ENCODE measurements around the gene MMP17. TPM values are rescaled to one million over a fixed set of nuclear protein-coding genes. Genes with fewer than 3 reads are reported as not detected.
"Not testable (repeated sequence)": the region's sequence is repeated elsewhere in the genome, so short reads cannot be mapped to it uniquely, and the experiment has no call there.

Gene MMP17
- total and polyA plus RNA-seq, 4 donors: 1.0 to 5.4 (median 3.6) TPM

GRCh38 chr12:131885543-131886057 lies 57.4 kb downstream of the MMP17 start:
- no peak for ATAC-seq (ENCODE audit: low FRiP score)
- 90 to 93% methylated on average over 7 of the region's 7 CpGs for WGBS, 2 donors

DNA sequence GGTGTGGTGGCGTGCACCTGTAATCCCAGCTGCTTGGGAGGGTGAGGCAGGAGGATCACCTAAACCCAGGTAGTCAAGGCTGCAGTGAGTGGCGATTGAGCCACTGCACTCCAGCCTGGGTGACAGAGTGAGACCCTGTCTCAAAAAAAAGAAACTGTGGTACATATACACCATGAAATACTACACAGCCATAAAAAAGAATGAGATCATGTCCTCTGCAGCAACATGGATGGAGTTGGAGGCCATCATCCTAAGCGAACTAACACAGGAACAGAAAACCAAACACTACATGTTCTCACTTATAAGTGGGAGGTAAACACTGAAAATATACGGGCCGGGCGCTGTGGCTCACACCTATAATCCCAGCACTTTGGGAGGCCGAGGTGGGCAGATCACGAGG lies 63.5 kb downstream of the MMP17 start:
- H3K4me3 ChIP-seq (ENCODE audit: low read length in 2 of 2); H3K9me3 ChIP-seq (ENCODE audit: control insufficient read depth, low read length); H3K36me3 ChIP-seq (ENCODE audit: control insufficient read depth in 1 of 2, insufficient read depth in 2 of 2, low read length in 1 of 2); H3K27me3 ChIP-seq (ENCODE audit: control insufficient read depth in 1 of 2, insufficient read depth in 2 of 2, low read length in 1 of 2); H3K27ac ChIP-seq (ENCODE audit: low read depth in 1 of 2, low read length in 2 of 2); DNase-seq; ATAC-seq (ENCODE audit: low FRiP score); H3K4me1 ChIP-seq (ENCODE audit: control insufficient read depth in 1 of 2, insufficient read depth in 2 of 2, low read length in 2 of 2): not testable (repeated sequence)
- intact Hi-C loops (cut with DNase I): loop anchor here (5.0 to 10.0 kb wide), 3 partner anchors 36 to 596 kb away; partner anchors contain the start of genes DDX51 (in 1 of the 2), NOC4L (in 1 of the 2) and PUS1 (in 1 of the 2)
- 87% methylated on average over 8 of the region's 8 CpGs for WGBS, 2 donors

More at GRCh38 chr12:131885543-131886057, 57.4 kb downstream of the MMP17 start:
- DNase-seq: no peak
- intact Hi-C loops (cut with DNase I): no loop called here
- Histone ChIP-seq H3K27me3 (ENCODE audit: control insufficient read depth in 1 of 2, insufficient read depth in 2 of 2, low read length in 1 of 2) (no peaks in the 10 kb centered on the region), H3K4me3 (ENCODE audit: low read length in 2 of 2) (no peak overlapping the region), H3K4me1 (ENCODE audit: control insufficient read depth in 1 of 2, insufficient read depth in 2 of 2, low read length in 2 of 2) (no peaks in the 10 kb centered on the region), H3K9me3 (ENCODE audit: control insufficient read depth, low read length) (no peaks in the 10 kb centered on the region), H3K27ac (ENCODE audit: low read depth in 1 of 2, low read length in 2 of 2) (no peak overlapping the region), H3K36me3 (ENCODE audit: control insufficient read depth in 1 of 2, insufficient read depth in 2 of 2, low read length in 1 of 2) (no peaks in the 10 kb centered on the region)

DNA sequence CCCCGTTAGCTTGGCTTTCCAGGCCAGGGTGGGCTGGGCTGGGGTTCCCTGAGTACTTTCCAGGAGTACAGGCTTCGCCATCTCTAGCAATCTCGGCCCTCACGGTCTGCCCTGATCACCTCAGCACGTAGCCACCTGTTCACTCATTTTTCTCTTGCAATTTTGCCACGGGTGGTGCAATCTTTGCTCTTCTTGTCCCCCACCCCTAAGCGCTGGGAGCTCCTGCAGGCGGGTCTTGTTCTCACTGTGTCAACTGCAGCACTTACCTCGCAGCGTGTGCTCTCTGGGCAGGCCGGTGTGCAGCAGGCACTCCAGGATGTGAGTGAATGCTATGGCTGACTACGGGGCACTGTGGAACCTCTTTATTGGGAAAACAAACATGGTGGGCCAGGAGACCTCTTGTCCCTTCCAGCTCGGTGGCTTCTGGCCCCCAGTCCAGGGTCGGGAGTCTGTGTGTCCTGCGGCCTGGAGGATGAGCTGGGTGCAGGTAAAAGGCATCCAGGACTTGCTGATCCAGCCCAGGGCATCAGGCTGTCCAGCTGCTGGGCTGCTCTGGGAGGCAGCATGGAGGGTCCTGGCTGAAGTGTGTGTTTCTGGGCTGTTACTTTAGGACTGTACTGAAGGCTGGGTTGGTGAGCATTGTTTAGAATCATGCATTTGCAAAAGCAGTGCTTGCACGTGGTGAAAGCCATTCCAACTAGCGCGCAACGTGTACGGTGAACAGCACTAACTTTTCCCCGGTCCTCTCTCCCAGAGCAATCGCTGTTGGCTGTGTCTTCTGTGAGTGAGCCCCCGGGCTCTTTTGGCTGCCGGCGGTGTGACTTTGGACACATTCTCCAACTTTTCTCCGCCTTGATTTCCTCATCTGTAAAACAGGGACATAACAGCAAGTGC lies 64.8 kb downstream of the MMP17 start:
- H3K4me1 ChIP-seq (ENCODE audit: control insufficient read depth in 1 of 2, insufficient read depth in 2 of 2, low read length in 2 of 2): no peaks in the 10 kb centered on the region
- H3K27ac ChIP-seq (ENCODE audit: low read depth in 1 of 2, low read length in 2 of 2): peak overlapping the region in 1 of 2 donors; percentile 29
- no peaks in the 10 kb centered on the region for H3K9me3 ChIP-seq (ENCODE audit: control insufficient read depth, low read length)
- intact Hi-C loops (cut with DNase I): loop anchor here (5.0 to 10.0 kb wide), 3 partner anchors 34 to 594 kb away; partner anchors contain the start of genes DDX51 (in 1 of the 2), NOC4L (in 1 of the 2) and PUS1 (in 1 of the 2)
- DNase-seq (peak; percentile 44 to 73), ATAC-seq (ENCODE audit: low FRiP score) (no peak)
- WGBS, 2 donors: 76 to 82% methylated on average over 26 of the region's 26 CpGs
- no peaks in the 10 kb centered on the region for H3K27me3 ChIP-seq (ENCODE audit: control insufficient read depth in 1 of 2, insufficient read depth in 2 of 2, low read length in 1 of 2)
- H3K4me3 ChIP-seq (ENCODE audit: low read length in 2 of 2): no peak overlapping the region
- H3K36me3 ChIP-seq (ENCODE audit: control insufficient read depth in 1 of 2, insufficient read depth in 2 of 2, low read length in 1 of 2): no peaks in the 10 kb centered on the region

DNA sequence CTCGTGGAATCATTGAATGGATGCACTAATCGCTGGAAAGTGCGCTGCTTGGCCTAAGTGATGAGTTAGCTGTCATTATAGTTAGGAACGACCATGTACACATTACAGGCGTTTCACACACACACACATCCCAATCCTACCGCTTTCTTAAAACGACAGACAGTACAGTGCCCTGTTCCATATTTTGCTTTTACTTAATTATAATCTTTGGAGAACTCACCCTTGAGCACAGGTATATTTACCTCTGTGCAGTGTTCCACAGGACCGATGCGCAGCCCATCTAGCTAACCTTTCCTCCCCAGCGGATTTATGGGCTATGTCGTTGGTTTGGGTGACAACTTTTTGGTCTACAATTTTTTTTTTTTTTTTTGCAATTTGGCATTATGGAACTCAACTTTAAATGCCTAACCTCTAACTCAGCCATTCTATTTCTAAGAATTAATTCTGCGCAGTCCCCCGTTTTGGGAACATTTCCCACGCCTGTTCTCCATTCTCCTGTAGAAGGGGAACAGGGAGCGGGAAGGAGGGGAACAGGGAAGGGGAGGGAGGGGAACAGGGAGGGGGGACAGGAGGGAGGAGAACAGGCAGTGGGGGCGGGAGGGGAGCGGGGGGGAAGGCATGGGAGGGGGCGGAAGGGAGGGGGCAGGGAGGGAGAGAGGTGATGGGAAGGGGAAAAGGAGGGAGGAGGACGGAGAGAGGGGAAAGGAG lies 65.6 kb downstream of the MMP17 start:
- Histone ChIP-seq H3K4me1 (ENCODE audit: control insufficient read depth in 1 of 2, insufficient read depth in 2 of 2, low read length in 2 of 2) (no peaks in the 10 kb centered on the region), H3K36me3 (ENCODE audit: control insufficient read depth in 1 of 2, insufficient read depth in 2 of 2, low read length in 1 of 2) (no peaks in the 10 kb centered on the region), H3K9me3 (ENCODE audit: control insufficient read depth, low read length) (no peaks in the 10 kb centered on the region), H3K4me3 (ENCODE audit: low read length in 2 of 2) (no peak overlapping the region), H3K27ac (ENCODE audit: low read depth in 1 of 2, low read length in 2 of 2) (peak overlapping the region in 1 of 2 donors; percentile 29), H3K27me3 (ENCODE audit: control insufficient read depth in 1 of 2, insufficient read depth in 2 of 2, low read length in 1 of 2) (no peaks in the 10 kb centered on the region)
- DNase-seq: peak in 1 of 2 donors; percentile 36
- intact Hi-C loops (cut with DNase I): loop anchor here (5.0 to 10.0 kb wide), 3 partner anchors 34 to 594 kb away; partner anchors contain the start of genes DDX51 (in 1 of the 2), NOC4L (in 1 of the 2) and PUS1 (in 1 of the 2)
- no peak for ATAC-seq (ENCODE audit: low FRiP score)
- WGBS, 2 donors: 36 to 46% methylated on average over 15 to 19 of the region's 19 CpGs

DNA sequence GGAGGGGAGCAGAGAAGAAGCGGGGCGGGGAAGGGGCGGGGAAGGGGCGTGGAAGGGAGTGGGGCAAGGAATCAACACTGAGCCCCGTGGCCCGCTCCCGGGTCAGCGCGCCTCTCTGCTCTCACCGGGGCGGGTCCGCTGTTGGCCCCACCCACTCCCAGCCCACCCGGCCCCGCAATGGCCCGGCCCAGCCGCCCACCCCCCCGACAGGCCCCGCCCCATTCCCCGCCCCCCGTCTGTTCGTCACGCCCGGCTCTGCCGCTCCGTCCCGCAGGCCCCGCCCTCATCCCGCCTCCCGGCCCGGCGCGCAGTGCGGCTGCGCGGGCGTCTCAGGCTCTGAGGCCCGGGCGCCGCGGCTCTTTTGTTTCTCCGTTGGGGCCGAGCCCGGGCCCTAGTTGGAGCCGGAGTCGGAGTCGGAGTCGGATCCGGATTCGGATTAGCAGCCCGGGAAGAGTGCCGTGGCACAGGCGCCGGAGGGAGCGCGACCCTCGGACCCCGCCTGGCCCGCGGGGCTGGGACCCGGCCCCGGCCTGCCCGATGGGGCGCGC lies 66.2 kb downstream of the MMP17 start, which contains the start of gene ULK1:
ULK1 (plus strand) TSS at position 310 of the 548 bp plus-strand sequence. CDS start 380 bp downstream, outside the sequence.
- Histone ChIP-seq H3K9me3 (ENCODE audit: control insufficient read depth, low read length) (no peaks in the 10 kb centered on the region), H3K36me3 (ENCODE audit: control insufficient read depth in 1 of 2, insufficient read depth in 2 of 2, low read length in 1 of 2) (no peaks in the 10 kb centered on the region), H3K27me3 (ENCODE audit: control insufficient read depth in 1 of 2, insufficient read depth in 2 of 2, low read length in 1 of 2) (no peaks in the 10 kb centered on the region), H3K27ac (ENCODE audit: low read depth in 1 of 2, low read length in 2 of 2) (peak within 1 kb of the TSS; percentile 84 to 92), H3K4me3 (ENCODE audit: low read length in 2 of 2) (peak within 1 kb of the TSS; percentile 96 to 97), H3K4me1 (ENCODE audit: control insufficient read depth in 1 of 2, insufficient read depth in 2 of 2, low read length in 2 of 2) (no peaks in the 10 kb centered on the region)
- DNase-seq: peak; percentile 95 to 98
- peak; percentile 87 for ATAC-seq (ENCODE audit: low FRiP score)
- WGBS, 2 donors: 0 to 1% methylated on average over 34 to 64 of the region's 64 CpGs
- intact Hi-C loops (cut with DNase I): loop anchor here (5.0 to 10.0 kb wide), 3 partner anchors 33 to 593 kb away; partner anchors contain the start of genes DDX51 (in 1 of the 2), NOC4L (in 1 of the 2) and PUS1 (in 1 of the 2)

DNA sequence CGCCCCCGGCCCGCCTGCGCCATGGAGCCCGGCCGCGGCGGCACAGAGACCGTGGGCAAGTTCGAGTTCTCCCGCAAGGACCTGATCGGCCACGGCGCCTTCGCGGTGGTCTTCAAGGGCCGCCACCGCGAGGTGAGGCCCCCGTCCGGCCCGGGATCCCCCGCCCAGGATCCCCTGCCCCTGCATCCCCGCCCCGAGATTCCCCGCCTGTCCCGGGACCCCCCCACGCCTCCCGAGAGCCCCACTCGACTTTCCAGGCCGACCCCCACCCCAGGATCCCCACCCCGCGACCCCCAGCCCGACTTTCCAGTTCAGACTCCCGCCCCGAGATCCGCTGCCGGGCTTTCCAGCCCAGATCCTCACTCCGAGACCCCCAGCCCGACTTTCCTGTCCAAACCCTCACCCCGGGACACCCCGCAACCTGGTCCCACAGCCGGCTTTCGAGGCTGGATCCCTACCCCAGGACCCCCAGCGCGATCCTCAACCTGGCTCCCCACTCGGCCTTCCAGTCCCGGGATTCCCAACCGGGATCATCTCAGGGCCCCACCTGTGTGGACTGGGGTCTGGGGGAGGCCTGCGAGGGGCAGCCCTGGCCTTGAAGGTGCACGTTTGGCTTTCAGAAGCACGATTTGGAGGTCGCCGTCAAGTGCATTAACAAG lies 66.9 kb downstream of the MMP17 start:
- Histone ChIP-seq H3K36me3 (ENCODE audit: control insufficient read depth in 1 of 2, insufficient read depth in 2 of 2, low read length in 1 of 2) (no peaks in the 10 kb centered on the region), H3K27me3 (ENCODE audit: control insufficient read depth in 1 of 2, insufficient read depth in 2 of 2, low read length in 1 of 2) (no peaks in the 10 kb centered on the region), H3K4me1 (ENCODE audit: control insufficient read depth in 1 of 2, insufficient read depth in 2 of 2, low read length in 2 of 2) (no peaks in the 10 kb centered on the region), H3K9me3 (ENCODE audit: control insufficient read depth, low read length) (no peaks in the 10 kb centered on the region), H3K27ac (ENCODE audit: low read depth in 1 of 2, low read length in 2 of 2) (peak overlapping the region; percentile 84), H3K4me3 (ENCODE audit: low read length in 2 of 2) (peak overlapping the region; percentile 96 to 97)
- 1% methylated on average over 26 to 54 of the region's 54 CpGs for WGBS, 2 donors
- DNase-seq: peak; percentile 59 to 80
- no peak for ATAC-seq (ENCODE audit: low FRiP score)
- intact Hi-C loops (cut with DNase I): loop anchor here (5.0 to 10.0 kb wide), 3 partner anchors 32 to 592 kb away; partner anchors contain the start of genes DDX51 (in 1 of the 2), NOC4L (in 1 of the 2) and PUS1 (in 1 of the 2)

DNA sequence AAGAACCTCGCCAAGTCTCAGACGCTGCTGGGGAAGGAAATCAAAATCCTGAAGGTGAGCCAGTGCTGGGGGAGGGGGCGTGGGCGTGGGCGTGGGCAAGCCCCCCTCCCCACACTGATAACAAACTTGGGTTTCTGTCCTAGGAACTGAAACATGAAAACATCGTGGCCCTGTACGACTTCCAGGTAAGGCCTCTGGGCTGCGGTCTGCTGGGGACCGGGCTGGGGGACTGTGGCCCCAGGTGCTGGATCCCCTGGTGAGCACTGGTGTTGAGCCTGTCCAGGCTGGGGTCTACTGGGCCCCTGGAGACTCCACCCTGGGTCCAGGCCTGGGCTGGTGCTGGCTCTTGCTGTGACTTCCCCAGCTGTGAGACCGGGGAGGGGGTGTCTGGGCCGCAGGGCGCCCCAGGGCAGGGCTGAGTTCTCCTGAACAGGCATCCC lies 67.5 kb downstream of the MMP17 start:
- intact Hi-C loops (cut with DNase I): loop anchor here in 1 of 2 donors (1.0 to 10.0 kb wide), 3 partner anchors 15 to 249 kb away; partner anchors contain the start of genes DDX51, EP400 and NOC4L
- Histone ChIP-seq H3K27me3 (ENCODE audit: control insufficient read depth in 1 of 2, insufficient read depth in 2 of 2, low read length in 1 of 2) (no peaks in the 10 kb centered on the region), H3K36me3 (ENCODE audit: control insufficient read depth in 1 of 2, insufficient read depth in 2 of 2, low read length in 1 of 2) (no peaks in the 10 kb centered on the region), H3K4me3 (ENCODE audit: low read length in 2 of 2) (peak overlapping the region; percentile 96 to 97), H3K4me1 (ENCODE audit: control insufficient read depth in 1 of 2, insufficient read depth in 2 of 2, low read length in 2 of 2) (no peaks in the 10 kb centered on the region), H3K27ac (ENCODE audit: low read depth in 1 of 2, low read length in 2 of 2) (peak overlapping the region; percentile 70 to 84), H3K9me3 (ENCODE audit: control insufficient read depth, low read length) (no peaks in the 10 kb centered on the region)
- whole genome bisulfite sequencing, 2 donors: 0 to 1% methylated on average over 10 to 12 of the region's 12 CpGs
- no peak for ATAC-seq (ENCODE audit: low FRiP score)
- no peak for DNase-seq
